Measurements from ENCODE around the gene TMEM163.

Gene TMEM163

DNA sequence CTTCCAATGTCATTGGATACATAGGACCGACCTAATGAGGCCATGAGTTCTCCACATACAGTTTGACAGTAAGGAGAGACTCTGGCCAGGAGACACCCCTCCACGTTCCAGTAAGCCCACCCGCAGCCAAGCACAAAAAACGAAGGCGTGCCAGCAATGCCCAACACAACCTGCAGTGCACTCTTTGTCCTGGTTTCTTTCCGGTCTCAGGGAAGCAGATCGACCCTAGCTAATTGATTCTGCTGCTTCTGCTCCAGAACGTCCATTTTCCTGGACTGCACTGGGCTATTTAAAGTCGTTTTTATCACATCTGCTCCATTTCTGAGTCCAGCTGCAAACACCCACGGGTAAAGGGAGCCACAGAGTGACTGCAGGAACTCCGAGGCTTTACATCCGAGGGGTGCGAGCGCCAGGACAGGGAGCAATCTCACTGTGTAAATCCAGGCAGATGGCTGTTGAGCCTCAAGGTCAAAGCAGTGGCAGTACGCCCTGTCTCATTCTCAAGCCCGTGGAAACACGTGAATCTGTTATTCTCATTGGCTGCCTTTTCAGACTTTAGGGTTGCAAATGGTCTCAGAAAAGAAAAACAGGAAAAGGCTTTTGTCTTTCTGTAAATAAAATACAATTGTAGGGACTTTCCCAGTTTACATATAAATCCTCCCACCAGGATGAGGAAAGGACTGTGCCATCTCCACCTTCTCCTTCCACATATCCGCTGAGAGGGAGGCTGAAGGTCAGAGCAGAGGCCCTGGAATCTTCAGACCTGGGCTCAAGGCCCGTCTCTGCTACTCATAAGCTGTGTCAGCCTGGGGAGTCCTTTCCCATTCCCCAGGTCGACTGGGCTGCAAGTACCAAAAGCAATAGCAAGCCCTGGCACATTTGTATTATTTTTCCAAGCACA is 40.7 kb downstream of the TMEM163 start:
- Histone ChIP-seq H3K36me3 (ENCODE audit: control insufficient read depth, insufficient read depth, low read length) (no peaks in the 10 kb centered on the region), H3K4me3 (ENCODE audit: low read length) (no peak overlapping the region), H3K4me1 (ENCODE audit: control insufficient read depth, insufficient read depth, low read length) (0 out of 2 replicates have a peak, but pooled peaks cover 3% of the 10 kb centered on the region), H3K27ac (ENCODE audit: low read length) (no peak overlapping the region), H3K27me3 (ENCODE audit: control insufficient read depth, insufficient read depth, low read length) (no peaks in the 10 kb centered on the region), H3K9me3 (ENCODE audit: control insufficient read depth, insufficient read depth, low read length) (no peaks in the 10 kb centered on the region)
- WGBS (ENCODE audit: insufficient coverage, insufficient read length): no CpG with 5 or more reads among the region's 20 CpGs
- no peak for DNase-seq (ENCODE audit: low read depth, low spot score)

DNA sequence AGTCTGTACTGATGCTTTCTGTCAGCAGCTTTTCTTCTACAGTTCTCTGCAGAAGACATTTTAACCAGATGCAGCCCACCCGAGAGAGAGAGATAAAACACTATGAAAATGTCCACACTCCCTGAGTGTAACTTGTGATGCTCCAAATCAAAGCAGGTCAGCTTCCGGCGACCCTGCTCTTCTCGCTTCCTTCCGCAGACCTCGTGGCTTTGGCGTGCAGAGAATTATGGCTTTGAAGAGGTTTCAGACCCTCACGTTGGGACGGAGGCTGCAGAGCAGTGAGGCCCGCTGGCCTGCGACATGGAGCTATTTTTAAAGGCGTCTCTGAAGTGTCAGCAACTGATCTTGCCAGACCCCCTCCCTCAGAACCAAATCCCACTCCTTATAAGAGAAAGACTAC is 41.8 kb downstream of the TMEM163 start:
- Histone ChIP-seq H3K36me3 (ENCODE audit: control insufficient read depth, insufficient read depth, low read length) (no peaks in the 10 kb centered on the region), H3K4me3 (ENCODE audit: low read length) (no peak overlapping the region), H3K4me1 (ENCODE audit: control insufficient read depth, insufficient read depth, low read length) (0 out of 2 replicates have a peak, but pooled peaks cover 3% of the 10 kb centered on the region), H3K27ac (ENCODE audit: low read length) (no peak overlapping the region), H3K27me3 (ENCODE audit: control insufficient read depth, insufficient read depth, low read length) (no peaks in the 10 kb centered on the region), H3K9me3 (ENCODE audit: control insufficient read depth, insufficient read depth, low read length) (no peaks in the 10 kb centered on the region)
- DNase-seq (ENCODE audit: low read depth, low spot score): no peak
- no CpG with 5 or more reads among the region's 12 CpGs for WGBS (ENCODE audit: insufficient coverage, insufficient read length)

DNA sequence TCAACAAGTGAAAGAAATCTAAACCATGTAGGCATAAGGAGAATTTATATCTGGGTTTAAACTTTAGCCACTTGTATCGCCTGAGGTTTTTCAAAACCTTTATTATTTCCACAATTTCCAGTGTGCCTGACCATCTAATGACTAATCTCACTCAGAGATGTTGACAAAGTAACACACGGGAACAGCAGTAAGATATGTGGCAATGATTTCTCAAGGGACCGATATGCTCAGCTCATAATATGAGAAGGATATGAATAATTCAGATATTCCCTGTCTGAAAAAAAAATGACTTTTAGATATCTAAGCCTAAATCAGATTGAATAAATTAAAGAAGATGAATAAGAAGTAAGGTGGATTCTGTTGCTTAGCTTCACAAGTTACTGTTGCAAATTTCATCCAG is 43.5 kb downstream of the TMEM163 start:
- H3K4me3 ChIP-seq (ENCODE audit: low read length): no peak overlapping the region
- H3K27me3 ChIP-seq (ENCODE audit: control insufficient read depth, insufficient read depth, low read length): no peaks in the 10 kb centered on the region
- no peaks in the 10 kb centered on the region for H3K36me3 ChIP-seq (ENCODE audit: control insufficient read depth, insufficient read depth, low read length)
- no peaks in the 10 kb centered on the region for H3K9me3 ChIP-seq (ENCODE audit: control insufficient read depth, insufficient read depth, low read length)
- no peak overlapping the region for H3K27ac ChIP-seq (ENCODE audit: low read length)
- DNase-seq (ENCODE audit: low read depth, low spot score): no peak
- no CpG with 5 or more reads among the region's 3 CpGs for WGBS (ENCODE audit: insufficient coverage, insufficient read length)
- 0 out of 2 replicates have a peak, but pooled peaks cover 7% of the 10 kb centered on the region for H3K4me1 ChIP-seq (ENCODE audit: control insufficient read depth, insufficient read depth, low read length)

DNA sequence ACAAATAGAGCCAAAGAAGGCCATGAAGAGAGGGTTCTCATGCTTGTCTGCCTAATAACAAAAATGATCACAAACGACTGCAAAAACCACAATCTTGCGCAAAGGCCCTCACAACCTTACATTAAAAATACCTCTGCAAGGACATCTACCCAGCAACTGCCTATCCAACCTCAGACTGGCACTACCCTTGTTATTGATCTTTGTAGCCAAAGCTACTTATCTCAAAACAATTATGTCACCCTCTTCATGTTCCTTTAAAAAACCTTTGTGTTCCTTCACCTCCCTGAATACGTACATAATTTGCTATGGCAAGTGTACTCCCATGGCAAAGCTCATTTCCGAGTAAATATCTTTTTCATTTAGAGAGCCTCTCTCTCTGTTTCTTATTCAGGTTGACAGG is 44.1 kb downstream of the TMEM163 start:
- no peaks in the 10 kb centered on the region for H3K27me3 ChIP-seq (ENCODE audit: control insufficient read depth, insufficient read depth, low read length)
- H3K9me3 ChIP-seq (ENCODE audit: control insufficient read depth, insufficient read depth, low read length): no peaks in the 10 kb centered on the region
- no CpG with 5 or more reads among the region's 4 CpGs for WGBS (ENCODE audit: insufficient coverage, insufficient read length)
- no peak for DNase-seq (ENCODE audit: low read depth, low spot score)
- 0 out of 2 replicates have a peak, but pooled peaks cover 7% of the 10 kb centered on the region for H3K4me1 ChIP-seq (ENCODE audit: control insufficient read depth, insufficient read depth, low read length)
- H3K36me3 ChIP-seq (ENCODE audit: control insufficient read depth, insufficient read depth, low read length): no peaks in the 10 kb centered on the region
- H3K27ac ChIP-seq (ENCODE audit: low read length): no peak overlapping the region
- H3K4me3 ChIP-seq (ENCODE audit: low read length): no peak overlapping the region

DNA sequence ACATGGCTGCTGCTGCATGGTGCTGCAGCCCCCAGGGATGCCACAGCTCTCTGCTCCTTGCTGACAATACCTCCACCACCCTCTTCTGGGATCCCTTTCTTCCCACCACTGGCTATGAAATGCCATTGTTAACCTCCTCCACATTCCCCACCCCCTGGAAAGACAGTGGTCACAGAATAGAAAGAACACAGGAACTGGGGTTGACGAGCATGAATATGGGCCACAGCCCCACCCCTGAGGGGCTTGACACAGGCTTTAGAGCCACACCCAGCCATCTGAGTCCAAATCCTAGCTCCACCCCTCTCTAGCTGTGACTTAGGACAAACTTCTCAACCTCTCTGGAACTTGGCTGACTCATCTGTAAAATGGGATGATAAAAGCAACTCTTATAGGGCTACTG is 47.3 kb downstream of the TMEM163 start:
- DNase-seq (ENCODE audit: low read depth, low spot score): no peak
- H3K27me3 ChIP-seq (ENCODE audit: control insufficient read depth, insufficient read depth, low read length): no peaks in the 10 kb centered on the region
- no peak overlapping the region for H3K27ac ChIP-seq (ENCODE audit: low read length)
- H3K9me3 ChIP-seq (ENCODE audit: control insufficient read depth, insufficient read depth, low read length): no peaks in the 10 kb centered on the region
- no CpG with 5 or more reads among the region's 1 CpG for WGBS (ENCODE audit: insufficient coverage, insufficient read length)
- 0 out of 2 replicates have a peak, but pooled peaks cover 4% of the 10 kb centered on the region for H3K4me1 ChIP-seq (ENCODE audit: control insufficient read depth, insufficient read depth, low read length)
- H3K36me3 ChIP-seq (ENCODE audit: control insufficient read depth, insufficient read depth, low read length): no peaks in the 10 kb centered on the region
- no peak overlapping the region for H3K4me3 ChIP-seq (ENCODE audit: low read length)

DNA sequence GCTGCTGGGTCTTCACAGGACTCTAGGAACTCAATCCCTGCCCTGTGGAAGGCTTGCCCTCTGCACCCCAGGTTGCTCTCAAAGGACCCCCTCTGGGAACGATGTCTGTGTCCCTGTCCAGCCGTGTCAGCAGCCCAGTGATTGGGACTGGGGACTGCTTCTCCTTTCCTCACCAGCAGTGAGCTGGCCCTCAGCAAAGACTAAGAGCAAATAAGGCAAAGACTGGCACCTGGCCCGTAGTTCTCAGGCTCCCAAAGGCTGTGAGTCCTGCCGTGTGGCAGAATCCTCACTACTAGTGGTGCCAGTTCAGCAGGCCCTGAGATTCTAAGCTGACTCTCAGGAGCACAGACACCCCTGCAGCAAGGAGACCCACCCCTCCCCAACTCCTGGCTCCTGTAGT is 47.8 kb downstream of the TMEM163 start:
- Histone ChIP-seq H3K9me3 (ENCODE audit: control insufficient read depth, insufficient read depth, low read length) (no peaks in the 10 kb centered on the region), H3K27ac (ENCODE audit: low read length) (no peak overlapping the region), H3K27me3 (ENCODE audit: control insufficient read depth, insufficient read depth, low read length) (no peaks in the 10 kb centered on the region), H3K4me3 (ENCODE audit: low read length) (no peak overlapping the region), H3K4me1 (ENCODE audit: control insufficient read depth, insufficient read depth, low read length) (0 out of 2 replicates have a peak, but pooled peaks cover 4% of the 10 kb centered on the region), H3K36me3 (ENCODE audit: control insufficient read depth, insufficient read depth, low read length) (no peaks in the 10 kb centered on the region)
- DNase-seq (ENCODE audit: low read depth, low spot score): no peak
- no CpG with 5 or more reads among the region's 4 CpGs for WGBS (ENCODE audit: insufficient coverage, insufficient read length)

DNA sequence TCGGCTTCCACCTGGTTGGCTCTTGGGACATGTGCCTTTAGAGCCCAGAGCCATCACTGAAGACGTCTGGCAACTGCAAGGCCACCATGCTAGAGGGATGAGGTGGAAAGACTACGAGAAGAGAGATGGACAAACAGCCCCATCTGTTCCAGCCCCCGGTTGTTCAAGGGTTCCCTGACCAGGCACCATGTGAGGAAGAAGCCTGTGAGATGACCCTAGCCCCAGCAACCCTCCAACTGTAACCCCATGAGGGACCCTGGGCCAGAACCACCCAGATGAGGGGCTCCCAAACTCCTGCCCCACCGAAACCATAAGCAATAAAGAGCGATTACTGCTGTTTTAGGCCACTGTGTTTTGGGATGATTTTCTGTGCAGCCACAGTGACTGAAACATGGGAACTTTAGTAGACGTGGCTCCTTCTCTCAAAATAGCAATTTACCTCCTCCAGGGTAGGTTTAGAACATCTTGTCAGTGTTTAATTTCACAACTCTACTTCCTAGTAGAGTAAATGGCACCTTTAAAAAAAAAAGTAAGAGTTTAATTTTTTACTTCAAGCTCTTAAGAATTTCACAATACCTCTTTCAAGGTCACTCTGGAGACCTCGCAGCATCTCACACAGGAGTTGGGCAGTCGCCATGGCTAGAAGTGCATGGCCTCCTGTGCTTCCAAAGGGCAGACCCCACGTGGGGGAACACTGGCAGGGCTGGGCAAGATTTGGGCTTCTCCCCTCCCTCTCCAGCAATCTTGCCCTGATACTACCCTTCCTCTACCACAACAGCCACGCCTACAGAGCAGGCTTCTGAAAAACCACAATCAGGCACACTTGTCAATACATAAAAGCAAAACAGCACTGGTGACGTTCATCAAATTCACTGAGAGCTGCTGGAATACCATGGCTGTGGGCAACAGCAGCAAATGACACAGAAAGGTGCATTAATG is 48.8 kb downstream of the TMEM163 start:
- no peaks in the 10 kb centered on the region for H3K27me3 ChIP-seq (ENCODE audit: control insufficient read depth, insufficient read depth, low read length)
- H3K36me3 ChIP-seq (ENCODE audit: control insufficient read depth, insufficient read depth, low read length): no peaks in the 10 kb centered on the region
- no CpG with 5 or more reads among the region's 12 CpGs for WGBS (ENCODE audit: insufficient coverage, insufficient read length)
- H3K4me3 ChIP-seq (ENCODE audit: low read length): no peak overlapping the region
- no peak overlapping the region for H3K27ac ChIP-seq (ENCODE audit: low read length)
- H3K9me3 ChIP-seq (ENCODE audit: control insufficient read depth, insufficient read depth, low read length): no peaks in the 10 kb centered on the region
- 0 out of 2 replicates have a peak, but pooled peaks cover 4% of the 10 kb centered on the region for H3K4me1 ChIP-seq (ENCODE audit: control insufficient read depth, insufficient read depth, low read length)
- no peak for DNase-seq (ENCODE audit: low read depth, low spot score)

DNA sequence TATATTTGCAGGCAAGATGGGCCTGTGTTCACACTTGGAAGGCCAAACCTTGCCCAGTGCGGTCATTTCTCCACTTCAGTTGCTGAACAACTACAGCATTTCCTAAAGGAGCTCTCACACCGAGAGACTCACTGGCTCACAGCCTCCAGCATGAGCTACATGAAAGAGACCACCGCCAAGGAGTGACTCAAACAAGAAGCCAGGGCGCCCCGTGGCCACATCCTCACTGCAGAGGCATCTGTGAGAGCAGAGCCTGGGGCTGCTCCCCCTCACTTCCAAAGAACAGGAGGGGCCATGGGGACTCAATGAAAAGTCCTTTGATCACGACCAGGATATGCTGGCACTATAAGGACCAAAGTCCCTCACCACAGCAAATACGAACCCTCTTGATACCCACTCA is 50.0 kb downstream of the TMEM163 start:
- Histone ChIP-seq H3K9me3 (ENCODE audit: control insufficient read depth, insufficient read depth, low read length) (no peaks in the 10 kb centered on the region), H3K27ac (ENCODE audit: low read length) (no peak overlapping the region), H3K4me1 (ENCODE audit: control insufficient read depth, insufficient read depth, low read length) (0 out of 2 replicates have a peak, but pooled peaks cover 4% of the 10 kb centered on the region), H3K4me3 (ENCODE audit: low read length) (no peak overlapping the region), H3K36me3 (ENCODE audit: control insufficient read depth, insufficient read depth, low read length) (no peaks in the 10 kb centered on the region), H3K27me3 (ENCODE audit: control insufficient read depth, insufficient read depth, low read length) (no peaks in the 10 kb centered on the region)
- WGBS (ENCODE audit: insufficient coverage, insufficient read length): no CpG with 5 or more reads among the region's 7 CpGs
- DNase-seq (ENCODE audit: low read depth, low spot score): no peak

DNA sequence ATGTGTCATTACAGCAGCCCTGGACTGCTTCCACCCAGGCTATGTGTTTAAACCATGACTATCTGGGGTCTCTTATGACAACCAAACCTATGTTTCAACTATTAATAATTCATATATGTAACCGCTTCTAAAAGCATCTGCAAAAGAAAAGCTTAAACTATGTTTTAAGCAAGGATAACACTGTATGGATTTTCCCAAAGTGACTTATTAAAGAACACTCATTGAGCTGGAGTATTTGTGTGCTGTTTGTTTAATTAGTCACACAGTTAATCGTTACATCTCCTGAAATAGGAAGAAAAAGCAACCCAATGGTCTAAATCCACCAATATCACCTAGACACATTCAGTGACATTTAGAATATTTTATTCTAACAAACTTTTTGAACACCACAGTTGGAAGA is 51.3 kb downstream of the TMEM163 start:
- Histone ChIP-seq H3K4me1 (ENCODE audit: control insufficient read depth, insufficient read depth, low read length) (0 out of 2 replicates have a peak, but pooled peaks cover 4% of the 10 kb centered on the region), H3K36me3 (ENCODE audit: control insufficient read depth, insufficient read depth, low read length) (no peaks in the 10 kb centered on the region), H3K4me3 (ENCODE audit: low read length) (no peak overlapping the region), H3K27me3 (ENCODE audit: control insufficient read depth, insufficient read depth, low read length) (no peaks in the 10 kb centered on the region), H3K9me3 (ENCODE audit: control insufficient read depth, insufficient read depth, low read length) (no peaks in the 10 kb centered on the region), H3K27ac (ENCODE audit: low read length) (no peak overlapping the region)
- no CpG with 5 or more reads among the region's 2 CpGs for WGBS (ENCODE audit: insufficient coverage, insufficient read length)
- no peak for DNase-seq (ENCODE audit: low read depth, low spot score)

DNA sequence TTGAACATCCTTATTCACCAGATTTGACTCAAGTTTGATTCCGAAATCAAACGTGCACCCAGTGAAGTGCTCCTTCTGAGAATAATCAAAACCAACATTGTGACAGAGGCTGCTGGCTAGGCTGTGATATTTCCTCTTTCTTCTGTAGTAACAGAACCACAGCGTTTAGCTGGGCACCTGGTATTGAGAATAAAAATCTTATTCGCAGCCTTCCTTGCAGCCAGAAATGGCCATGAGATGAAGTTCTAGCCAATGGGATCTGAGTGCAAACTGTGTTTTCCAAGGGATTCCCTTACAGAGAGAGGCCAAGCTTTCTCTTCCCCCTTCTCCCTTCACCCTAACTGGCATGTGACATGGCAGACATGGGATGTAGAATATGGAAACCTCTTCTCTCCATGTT is 51.7 kb downstream of the TMEM163 start:
- Histone ChIP-seq H3K4me3 (ENCODE audit: low read length) (no peak overlapping the region), H3K4me1 (ENCODE audit: control insufficient read depth, insufficient read depth, low read length) (0 out of 2 replicates have a peak, but pooled peaks cover 4% of the 10 kb centered on the region), H3K36me3 (ENCODE audit: control insufficient read depth, insufficient read depth, low read length) (no peaks in the 10 kb centered on the region), H3K9me3 (ENCODE audit: control insufficient read depth, insufficient read depth, low read length) (no peaks in the 10 kb centered on the region), H3K27ac (ENCODE audit: low read length) (no peak overlapping the region), H3K27me3 (ENCODE audit: control insufficient read depth, insufficient read depth, low read length) (no peaks in the 10 kb centered on the region)
- no peak for DNase-seq (ENCODE audit: low read depth, low spot score)
- WGBS (ENCODE audit: insufficient coverage, insufficient read length): no CpG with 5 or more reads among the region's 4 CpGs

Data from iPS DF 6.9 (cell line).